GM18870 (cell line): ENCODE data around the gene KIF18B.

Experiments used
- ATAC-seq: cut with Tn5 transposase; IDR thresholded peaks from one replicate; pipeline ENCODE4 v1.9.1; 2021; ENCODE audit warnings: moderate library complexity; ENCODE audit not compliant: unreplicated experiment

The KIF18B gene

DNA sequence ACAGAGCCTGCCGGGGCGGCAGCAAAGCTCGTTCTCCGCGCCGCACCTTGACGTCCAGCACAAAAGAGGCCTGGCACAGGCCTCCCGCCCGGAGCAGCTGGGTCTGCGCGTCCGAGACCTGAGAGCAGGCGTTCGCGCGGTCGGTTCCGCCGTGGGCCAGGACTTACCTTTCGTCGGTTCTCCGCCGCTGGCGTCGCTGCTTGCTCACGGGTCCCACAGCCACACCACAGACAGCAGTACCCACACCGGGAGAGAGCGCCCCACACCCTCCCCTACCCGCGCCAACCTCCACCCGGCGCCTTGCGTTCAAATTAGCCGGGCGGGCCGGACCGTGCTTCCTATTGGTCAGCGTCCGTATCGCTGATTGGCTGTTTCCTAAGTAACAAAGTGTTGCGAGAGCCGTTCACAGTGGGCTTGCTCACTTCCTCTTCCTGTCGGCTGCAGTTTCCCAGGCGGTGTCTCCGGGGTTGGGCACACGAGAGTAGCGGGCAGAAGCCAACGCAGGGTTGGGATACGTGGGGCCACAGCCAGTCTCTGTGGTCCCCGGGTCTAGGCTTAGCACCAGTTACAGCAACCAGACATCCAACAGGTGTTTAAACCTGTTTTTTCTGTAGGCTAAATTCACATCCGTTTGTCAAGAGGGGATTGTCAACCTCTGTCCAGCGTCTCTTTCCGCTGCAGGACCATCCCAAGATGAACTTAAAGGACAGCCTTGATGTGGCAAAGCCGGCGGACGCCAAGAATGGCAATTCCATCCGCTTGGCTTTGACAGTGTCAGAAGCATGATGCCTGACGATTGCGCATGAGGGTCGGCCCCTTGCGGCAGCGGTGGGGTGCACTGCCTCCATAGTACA is at the start of gene KIF18B:
Gene KIF18B (minus strand): TSS at position 313 of the 854 bp plus-strand sequence. CDS start 11,429 bp downstream, outside the sequence.
- peak; percentile 82 for ATAC-seq

DNA sequence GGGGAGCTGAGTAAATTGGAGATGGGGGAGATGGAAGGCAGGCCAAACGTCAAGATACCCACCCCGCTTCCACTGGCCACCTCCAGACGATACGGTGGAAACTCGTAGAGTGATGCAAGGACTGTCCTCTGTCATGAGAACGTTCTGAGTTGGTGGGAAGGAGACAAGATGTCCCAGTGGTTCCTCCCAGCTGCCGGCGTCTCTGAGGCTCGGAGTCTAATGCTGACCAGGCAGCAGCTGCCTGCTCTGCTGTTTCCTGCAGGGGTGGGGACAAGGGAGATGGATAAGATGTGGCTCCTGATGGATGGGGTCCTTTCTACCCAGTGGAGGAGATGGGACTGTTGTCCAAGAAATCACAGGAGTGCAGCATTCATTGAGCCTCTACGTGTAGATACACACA is 48.7 kb upstream of the KIF18B start:
- ATAC-seq = no peak

DNA sequence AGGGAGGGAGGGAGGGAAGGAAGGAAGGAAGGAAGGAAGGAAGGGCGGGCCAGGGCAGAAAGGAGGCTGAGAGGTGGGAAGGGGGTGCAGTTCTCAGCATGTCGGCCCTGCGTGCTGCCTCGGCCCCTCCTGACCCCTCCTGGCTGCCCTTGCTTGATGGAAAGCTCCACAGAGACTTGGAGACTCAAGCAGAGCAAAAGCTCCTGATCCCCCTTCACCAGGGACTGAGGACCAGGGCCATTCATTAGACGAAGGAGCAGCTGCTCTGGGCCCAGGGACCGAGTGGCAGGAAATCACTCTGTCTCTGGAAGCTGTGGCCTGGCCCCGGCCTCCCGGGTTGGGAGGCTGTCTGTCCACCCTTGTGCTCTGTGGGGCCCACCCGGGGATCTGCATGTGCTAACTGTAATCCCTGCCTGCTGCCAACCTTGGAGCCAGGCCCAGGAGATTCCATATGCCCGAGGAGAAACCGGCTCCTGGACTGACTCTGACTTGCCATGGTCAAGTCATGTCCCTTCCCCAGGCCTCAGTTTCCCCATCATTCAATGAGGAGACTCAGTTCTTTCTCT is 47.9 kb upstream of the KIF18B start:
- no peak for ATAC-seq

DNA sequence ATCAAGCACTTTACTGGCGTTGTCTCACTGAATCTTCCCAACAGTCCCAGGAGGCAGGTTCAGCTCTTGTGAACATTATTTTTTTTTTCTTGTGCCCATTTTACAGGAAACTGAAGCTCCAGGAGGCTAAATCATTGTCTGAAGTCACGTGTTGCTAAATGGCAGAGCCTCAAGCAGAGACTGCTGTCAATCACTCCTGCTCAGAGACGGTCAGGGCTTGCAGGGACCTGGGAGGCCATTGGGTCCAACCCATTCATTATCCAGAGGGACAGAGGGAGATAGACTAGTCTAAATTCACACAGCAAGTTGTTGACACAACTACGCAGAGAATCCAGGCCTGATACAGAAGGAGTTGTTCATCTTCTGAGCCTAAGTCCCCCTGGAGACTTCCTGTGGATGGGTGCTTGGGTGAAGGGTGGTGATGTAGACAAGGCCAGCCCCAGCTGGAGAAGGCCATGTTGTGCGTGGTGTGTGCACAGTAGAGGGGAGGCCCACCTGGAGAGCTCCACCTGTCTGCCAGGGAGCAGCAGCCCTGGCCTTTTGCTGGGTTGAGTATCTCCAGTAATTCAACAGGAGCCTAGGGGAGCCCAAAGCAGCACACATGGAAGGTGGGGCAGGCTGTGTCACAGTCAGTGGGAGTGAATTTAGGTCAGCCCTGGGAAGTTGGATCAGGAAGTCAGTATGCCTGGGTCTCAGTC is 44.8 kb upstream of the KIF18B start:
- ATAC-seq = no peak

DNA sequence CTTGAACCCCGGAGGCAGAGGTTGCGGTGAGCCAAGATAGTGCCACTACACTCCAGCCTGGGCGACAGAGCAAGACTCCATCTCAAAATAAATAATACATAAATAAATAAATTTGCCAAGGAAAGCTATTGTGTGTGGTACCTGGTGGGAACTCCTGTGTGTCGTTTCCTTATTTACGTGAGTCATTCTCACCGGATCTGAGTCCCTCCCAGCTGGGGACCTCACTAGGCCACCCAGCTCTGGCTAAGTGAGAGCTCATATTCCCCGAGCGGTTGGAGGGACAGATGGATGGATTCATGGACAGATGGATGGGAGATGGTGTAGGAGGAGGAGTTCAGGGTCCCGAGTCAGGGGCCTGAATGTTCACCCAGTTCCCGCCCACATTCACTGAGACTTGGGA is 43.4 kb upstream of the KIF18B start:
- no peak for ATAC-seq

DNA sequence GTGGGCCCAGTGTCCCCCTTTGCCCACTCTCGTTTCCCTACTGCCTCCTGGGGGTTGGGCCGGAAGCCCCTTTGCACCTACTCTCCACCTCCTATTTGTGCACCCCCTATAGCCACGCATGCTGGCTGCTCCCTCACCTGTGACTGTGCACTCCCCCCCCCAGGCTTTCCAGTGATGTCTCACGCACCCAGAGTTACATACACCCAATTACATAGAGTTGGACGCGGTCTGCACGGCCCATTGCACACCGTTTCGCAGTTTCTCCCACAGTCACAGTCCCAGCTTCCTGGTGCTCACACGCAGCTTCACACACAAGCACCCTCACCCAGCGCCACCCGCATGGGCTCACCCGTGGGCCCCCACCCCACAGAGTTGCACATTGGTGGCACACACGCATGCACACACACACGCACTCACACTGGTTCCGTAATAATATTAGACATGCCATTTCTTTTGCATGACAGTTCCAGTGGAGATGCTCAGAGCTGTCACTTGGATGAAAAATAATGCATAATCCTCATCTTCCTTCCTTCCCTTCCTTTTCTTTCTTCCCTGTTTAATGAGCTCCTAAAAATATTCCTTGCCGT is 42.1 kb upstream of the KIF18B start:
- no peak for ATAC-seq

DNA sequence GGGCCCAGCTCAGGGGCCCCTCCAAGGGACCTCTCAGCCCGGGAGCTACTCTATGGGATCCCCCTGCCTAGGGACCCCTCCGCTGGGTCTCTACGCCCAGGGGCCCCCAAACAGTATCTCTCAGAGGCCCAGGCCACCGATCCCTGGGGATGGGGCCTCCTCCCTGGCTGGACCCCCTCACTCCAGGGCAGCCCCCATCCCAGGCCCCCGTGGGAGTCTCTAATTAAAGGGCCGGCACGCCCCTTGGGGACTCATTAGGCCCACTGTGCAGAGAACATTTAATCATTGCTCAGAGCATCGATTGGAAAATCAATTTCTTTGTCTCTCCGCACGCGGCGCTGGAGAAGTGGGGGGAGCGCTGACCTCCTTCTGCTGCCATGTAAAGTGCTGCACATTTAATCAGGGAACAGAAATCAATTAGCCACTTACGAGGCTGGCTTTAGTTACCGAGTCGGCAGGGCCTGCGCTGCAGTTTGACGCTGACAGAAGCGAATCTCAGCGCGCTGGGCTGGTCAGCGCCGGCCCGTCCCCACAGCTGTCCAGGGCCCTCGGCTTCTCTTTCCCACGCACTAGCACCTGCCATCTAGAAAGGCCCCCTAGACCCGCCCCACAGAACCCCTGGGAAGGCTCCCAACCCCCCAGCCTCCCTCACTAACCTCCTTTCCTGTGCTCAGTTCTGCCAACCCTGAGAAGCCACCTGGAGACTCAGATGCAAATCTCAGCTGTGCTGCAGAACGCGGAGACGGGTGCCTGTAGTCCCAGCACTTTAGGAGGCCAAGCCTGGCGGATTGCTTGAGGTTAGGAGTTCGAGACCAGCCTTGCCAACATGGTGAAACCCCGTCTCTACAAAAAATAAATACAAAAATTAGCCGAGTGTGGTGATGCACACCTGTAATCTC is 40.7 kb upstream of the KIF18B start:
- ATAC-seq = no peak

DNA sequence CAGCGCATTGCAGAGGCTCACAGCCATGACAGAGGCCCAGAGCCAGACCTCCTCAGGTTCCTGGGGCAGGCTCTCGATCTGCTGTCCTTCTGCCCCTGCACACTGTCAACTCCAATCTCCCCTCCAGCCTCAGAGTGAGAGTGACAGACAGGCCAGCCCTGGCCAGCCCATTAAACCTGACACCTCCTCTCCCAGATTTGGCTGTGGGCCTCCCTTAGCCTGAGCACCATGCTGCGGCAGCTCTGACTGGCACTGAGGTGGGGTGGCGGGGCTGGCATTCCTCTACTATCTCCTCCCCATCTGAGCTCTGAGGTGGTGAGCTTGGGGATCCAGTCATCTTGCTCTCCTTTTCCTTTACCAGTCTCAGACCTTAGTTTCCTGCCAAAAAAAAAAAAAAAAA is 36.0 kb upstream of the KIF18B start:
- ATAC-seq = no peak

DNA sequence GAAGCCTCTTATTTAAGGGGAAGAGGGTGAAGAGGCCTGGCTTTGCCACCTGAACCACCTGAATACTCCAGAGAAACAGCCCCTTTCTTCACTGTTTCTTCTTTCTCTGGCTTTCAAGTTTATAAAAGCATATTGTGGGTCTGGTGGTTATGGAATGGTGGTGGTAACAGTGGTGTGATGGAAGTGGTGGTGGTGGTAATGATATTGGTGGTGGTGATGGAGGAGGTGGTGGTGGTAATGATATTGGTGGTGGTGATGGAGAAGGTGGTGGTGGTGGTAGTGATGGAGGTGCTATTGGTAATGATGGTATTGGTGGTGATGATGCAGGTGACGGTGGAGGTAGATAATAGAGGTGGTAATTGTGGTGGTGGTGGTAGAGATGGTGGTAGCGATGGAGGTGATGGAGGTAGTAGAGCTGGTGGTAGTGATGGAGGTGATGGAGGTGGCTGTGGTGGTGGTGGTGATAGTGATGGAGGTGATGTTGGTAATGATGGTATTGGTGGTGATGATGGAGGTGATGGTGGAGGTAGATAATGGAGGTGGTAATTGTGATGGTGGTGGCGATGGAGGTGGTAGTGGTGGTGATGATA is 34.6 kb upstream of the KIF18B start:
- ATAC-seq = no peak

DNA sequence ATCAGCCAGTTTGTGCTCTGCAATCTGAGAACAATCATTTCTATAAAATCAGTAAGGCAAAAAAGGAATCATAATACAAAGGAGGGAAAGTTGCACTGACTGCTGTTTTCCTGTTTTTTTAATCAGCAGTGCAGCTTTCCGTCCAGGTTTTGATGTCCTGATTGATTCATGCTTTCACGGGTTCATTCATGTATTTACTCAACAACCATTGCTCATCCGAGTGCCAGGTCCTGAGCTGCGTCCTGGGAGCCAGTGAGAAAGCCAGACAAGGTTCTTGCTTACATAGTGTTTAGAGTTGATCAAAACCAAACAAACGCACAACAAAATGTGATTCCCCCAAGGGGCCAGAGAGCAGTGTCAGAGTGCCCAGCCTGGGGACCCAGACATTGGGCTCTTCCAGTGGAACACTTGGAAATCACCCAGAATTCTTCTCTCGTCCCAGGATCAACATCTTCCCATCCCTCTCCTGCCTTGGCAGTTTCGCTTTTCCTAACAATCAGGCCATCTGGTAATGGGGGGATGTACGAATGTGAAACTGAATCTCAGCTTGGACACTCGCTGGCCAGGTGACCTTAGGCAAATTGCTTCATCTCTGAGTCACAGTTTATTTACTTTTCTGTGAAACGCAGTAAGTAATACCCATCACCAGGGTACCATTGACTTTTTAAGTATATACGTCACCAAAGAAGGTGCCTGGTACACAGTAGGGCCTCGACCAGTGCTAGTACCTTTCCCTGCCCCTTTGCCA is 33.8 kb upstream of the KIF18B start:
- no peak for ATAC-seq

DNA sequence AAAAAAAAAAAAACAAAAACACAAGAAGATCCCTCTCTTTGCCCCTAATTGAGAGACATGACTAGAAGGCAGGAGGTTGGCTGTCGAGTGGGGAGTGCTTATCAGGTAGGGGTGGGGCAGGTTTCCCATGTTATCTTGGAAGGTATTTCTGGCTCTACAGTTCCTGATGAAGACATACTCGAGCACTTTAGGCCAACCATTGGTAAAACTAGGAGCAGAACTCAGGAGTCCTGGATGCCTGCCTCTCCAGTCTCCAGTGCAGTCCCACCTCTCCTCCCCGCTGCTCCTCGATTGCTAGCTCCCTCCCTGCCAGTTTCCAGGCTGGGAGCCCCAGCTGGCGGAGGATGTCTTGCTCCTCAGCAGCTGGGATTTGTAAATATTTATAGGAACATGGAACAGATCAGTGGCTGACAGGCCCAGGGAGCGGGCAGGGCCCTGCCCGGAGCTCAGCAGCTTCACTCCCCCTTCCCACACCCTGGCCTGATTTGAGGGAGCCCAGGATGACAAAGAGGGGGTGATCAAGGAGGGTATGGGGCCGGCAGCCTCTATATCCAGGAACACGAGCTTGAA is 31.9 kb upstream of the KIF18B start:
- ATAC-seq = no peak

DNA sequence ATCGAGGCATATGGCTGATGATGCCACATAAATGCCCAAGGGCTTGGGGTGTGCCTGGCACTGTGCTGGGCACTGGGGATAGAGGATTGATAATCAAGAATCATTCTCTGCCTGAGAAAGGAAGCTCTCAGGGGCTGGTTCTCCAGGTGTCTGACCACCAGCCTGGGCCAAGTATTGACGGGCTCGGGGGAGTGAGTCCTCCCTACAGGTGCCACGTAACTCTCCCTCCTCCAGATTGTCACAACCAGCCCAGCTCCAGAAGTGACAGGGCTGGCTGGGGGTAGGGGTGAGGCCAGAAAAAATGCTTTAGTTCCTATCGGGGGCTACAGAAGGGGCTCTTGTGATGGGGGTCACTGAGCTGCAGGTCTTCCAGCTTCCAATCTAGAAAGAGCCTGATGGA is 31.2 kb upstream of the KIF18B start:
- ATAC-seq = no peak

DNA sequence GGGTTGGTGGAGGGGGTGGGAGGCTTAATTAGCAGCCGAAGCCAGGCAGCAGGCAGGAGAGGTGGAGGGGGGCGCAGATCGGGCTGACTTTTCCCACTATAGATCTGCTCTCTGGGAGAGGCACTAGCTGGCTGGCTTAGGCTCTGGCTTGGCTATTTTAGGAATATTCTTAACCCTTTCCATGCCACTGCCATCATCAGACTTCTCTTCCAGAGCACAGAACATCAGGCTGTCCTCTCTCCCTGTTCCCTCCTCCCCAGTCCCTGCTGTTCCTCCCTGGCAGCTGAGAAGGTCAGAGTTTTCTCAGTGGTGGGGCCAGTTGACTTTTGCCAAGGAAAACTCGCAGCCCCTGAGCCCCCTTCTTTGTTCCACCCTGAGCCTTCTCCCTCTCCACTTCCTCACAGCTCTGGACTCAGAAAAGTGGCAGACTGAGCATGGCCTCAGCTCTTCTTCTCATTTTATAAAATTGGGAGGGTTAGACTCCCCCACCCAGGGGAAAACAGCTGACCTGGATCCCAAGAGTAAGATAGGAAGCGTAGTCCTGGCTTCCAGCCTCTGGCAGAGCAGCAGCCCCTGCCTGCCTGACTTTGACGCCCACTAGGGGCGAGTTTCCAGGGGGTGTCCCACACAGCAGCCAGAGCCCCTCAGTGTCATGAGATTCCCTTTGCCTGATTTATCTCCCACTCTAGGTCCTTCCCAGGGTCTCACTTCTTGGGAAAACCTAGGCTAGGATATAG is 30.4 kb upstream of the KIF18B start:
- no peak for ATAC-seq

DNA sequence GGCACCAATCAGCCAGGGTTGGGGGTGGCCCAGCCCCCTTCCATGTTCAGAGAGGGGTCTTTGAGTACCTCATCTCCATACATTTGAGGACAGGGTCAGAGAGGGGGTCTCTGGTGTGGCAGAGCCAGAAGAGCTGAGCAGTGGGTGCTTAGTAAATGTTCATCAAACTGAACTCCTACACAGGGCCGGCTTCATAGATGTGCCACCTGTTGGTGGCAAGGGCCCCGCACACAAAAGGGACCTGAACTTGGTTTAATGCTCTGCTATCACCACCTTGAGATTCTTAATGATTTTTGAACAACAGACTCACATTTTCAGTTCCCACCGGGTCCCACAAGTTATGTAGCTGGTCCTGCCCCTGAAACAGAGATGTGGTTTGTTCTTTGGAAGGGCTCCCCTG is 29.5 kb upstream of the KIF18B start:
- no peak for ATAC-seq

DNA sequence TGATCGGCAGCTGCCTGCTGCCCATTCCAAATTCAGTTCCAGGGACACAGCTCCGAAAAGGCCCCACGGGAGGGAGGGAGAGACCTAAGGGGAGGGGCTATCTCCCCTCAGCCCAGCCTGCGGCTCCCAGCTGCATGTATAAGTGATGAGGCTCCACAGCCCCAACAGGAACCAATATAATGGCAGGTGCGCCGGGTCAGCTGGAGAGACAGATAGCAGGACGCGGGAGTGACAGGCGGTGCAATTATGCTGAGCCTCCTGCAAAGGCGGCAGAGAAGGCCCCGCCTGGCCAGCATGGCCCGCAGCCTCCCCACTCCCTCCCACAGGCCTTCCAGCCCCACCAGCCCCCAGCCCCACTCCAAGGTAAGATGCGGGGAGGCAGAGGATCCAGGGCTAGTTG is 28.6 kb upstream of the KIF18B start:
- no peak for ATAC-seq

DNA sequence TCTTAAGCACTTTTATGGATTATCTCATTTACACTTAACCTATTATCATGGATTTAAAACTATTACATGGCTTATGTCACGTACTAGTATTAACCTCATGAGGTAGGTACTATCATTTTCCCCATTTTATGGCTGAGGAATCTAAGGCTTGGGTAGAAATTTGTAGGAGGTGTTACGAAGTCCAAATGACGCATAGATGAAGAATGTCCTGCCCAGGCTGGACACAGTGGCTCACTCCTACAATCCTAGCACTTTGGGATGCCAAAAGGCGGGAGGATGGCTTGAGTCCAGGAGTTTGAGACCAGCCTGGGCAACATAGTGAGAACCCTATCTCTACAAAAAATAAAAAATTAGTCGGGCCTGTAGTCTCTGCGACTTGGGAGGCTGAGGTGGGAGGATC is 25.4 kb upstream of the KIF18B start:
- ATAC-seq = no peak

DNA sequence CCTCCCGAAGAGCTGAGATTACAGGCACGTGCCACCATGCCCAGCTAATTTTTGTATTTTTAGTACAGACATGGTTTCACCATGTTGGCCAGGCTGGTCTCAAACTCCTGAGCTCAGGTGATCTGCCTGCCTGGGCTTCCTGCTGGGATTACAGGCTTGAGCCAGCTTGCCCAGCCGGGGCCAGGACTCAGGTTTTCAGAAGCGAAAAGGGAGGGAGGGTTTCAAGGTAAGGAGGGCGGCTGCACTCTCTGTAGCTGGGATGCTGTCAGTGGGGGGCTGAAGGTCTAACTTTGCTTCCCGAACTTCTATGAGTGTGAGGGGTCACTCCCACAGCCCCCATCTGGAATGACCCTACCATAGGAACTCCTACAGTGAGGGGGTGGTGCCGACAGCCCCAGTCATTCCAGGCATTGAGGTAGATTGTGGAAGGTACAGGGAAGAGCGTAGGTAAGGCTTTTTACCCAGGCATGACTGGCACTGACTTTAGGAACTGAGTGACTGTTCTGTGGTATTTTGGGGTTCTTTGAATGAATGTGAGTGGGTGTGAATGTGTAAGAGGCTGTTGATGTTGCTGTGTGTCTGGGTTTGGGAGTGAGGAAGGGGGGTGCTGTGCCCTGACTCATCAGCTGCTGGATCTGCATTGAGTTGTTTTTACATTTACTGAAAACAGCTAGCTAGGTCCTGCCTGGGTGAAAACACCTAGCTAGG is 24.4 kb upstream of the KIF18B start:
- ATAC-seq = no peak

DNA sequence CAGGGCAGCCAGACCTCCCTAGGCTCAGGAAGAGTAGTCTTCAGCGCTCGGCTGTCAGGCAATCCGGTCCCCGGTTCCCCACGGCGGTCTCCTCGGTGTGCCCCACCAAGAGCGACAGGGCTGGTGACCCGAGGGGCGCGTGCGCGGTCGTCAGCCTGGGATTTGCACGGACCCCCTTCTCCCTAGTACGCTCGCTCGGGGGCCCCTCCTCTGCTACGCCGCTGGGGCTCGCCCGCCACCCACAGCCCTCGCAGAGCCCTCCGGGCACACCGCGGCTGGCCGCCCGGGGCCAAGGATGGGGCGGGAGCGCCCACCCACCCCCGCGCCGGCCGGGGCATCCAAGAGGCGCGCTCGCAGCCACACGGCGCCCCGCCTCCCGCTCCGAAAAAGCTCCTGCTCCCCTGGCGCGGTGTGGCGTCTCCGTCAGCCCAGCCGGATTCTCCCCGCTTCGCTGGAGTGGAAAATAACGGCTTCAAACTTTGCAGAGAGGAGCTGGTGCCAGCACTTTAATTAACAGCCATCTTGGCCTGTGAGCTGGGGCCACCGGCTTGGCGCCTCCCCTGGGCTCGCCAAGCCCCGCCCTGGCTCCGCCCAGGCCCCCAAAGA is 22.7 kb upstream of the KIF18B start:
- ATAC-seq = no peak
